SK-N-MC (cell line): ENCODE results near the gene NANP.

Experiments used
- DNase-seq: peaks from one replicate; pipeline ENCODE4 v3.0.0-alpha.2; 2011; ENCODE audit warnings: low read depth, low spot score
- H3K27ac ChIP-seq: fragments of 200-600 bp; sonication (generic); 2 replicates; pipeline ENCODE4 v1.5.1; 2016; ENCODE audit warnings: mixed run types
- H3K36me3 ChIP-seq: fragments of 200-600 bp; sonication (generic); 2 replicates; pipeline ENCODE4 v1.6.1; 2017; ENCODE audit warnings: antibody characterized with exemption, low read length, mixed read lengths; ENCODE audit not compliant: insufficient read depth
- H3K4me3 ChIP-seq: fragments of 200-600 bp; sonication (generic); 2 replicates; pipeline ENCODE4 v1.5.1; 2016
- H3K9ac ChIP-seq: fragments of 200-600 bp; sonication (generic); 2 replicates; pipeline ENCODE4 v1.8.0; 2017; ENCODE audit warnings: mixed run types, mixed read lengths; ENCODE audit not compliant: insufficient read length
- H3K9me3 ChIP-seq: fragments of 200-600 bp; sonication (generic); 2 replicates; pipeline ENCODE4 v1.6.1; 2017; ENCODE audit warnings: low read depth, mild to moderate bottlenecking, antibody characterized with exemption, low read length, moderate library complexity, mixed read lengths
- EZH2 ChIP-seq: fragments of 200-600 bp; sonication (generic); IDR thresholded peaks from one replicate; pipeline ENCODE4 v1.6.1; 2017; ENCODE audit warnings: antibody characterized with exemption
- FOXP2 ChIP-seq: optimal IDR thresholded peaks from 2 replicates; pipeline ENCODE3; 2011; ENCODE audit warnings: mild to moderate bottlenecking, moderate library complexity; ENCODE audit not compliant: insufficient read depth; ENCODE audit errors: extremely low read length, control extremely low read depth
- POLR2AphosphoS5 ChIP-seq: IDR thresholded peaks from 2 replicates; pipeline ENCODE4 v1.6.1; 2012; ENCODE audit warnings: mild to moderate bottlenecking, low read depth, low read length, borderline replicate concordance

The NANP gene

DNA sequence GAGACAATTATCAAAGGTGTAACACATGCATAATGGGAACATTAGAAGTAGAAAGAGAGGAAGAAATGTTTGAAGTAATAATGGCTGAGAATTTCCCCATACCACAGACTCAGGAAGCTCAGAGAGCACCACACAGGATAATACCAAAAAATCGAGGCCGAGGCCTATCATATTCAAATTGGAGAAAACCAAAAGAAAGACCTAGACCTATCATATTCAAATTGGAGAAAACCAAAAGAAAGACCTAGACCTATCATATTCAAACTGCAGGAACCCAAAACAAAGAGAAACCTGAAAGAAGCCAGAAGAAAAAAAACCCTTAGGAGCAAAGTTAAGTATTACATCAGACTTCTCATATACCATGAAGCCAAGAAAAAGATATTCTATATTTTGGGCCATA lies 56.5 kb downstream of the NANP start:
- Histone ChIP-seq H3K27ac (no peak overlapping the region), H3K9ac (no peak overlapping the region), H3K36me3 (peaks cover 39% of the 10 kb centered on the region; the same call in 1 of the 2 replicates), H3K9me3 (no peaks in the 10 kb centered on the region), H3K4me3 (no peak overlapping the region)
- TF ChIP-seq FOXP2 (no peak), POLR2AphosphoS5 (no peak), EZH2 (no peak)
- no peak for DNase-seq

DNA sequence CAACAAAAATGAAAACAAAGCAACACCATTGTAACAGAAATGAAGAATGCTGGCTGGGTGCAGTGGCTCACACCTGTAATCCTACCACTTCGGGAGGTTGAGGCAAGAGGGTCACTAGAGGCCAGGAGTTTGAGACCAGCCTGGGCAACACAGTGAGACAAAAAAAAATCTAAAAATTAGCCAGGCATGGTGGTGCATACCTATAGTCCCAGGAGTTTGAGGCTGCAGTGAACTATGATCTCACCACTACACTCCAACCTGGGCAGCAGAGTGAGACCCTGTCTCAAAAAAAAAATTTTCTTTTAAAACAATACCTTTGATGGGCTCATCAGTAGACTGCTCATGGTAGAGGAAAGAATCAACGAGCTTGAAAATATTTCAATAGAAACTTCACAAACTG lies 57.0 kb downstream of the NANP start:
- H3K9ac ChIP-seq: no peak overlapping the region
- H3K9me3 ChIP-seq: no peaks in the 10 kb centered on the region
- H3K27ac ChIP-seq: no peak overlapping the region
- peaks cover 39% of the 10 kb centered on the region; the same call in 1 of the 2 replicates for H3K36me3 ChIP-seq
- DNase-seq: no peak
- no peak for TF ChIP-seq FOXP2
- TF ChIP-seq EZH2: no peak
- no peak for TF ChIP-seq POLR2AphosphoS5
- no peak overlapping the region for H3K4me3 ChIP-seq

- no peaks in the 10 kb centered on the region for H3K9me3 ChIP-seq
- H3K36me3 ChIP-seq: peaks cover 33% of the 10 kb centered on the region; the same call in 1 of the 2 replicates
- H3K27ac ChIP-seq: no peak overlapping the region
- no peak overlapping the region for H3K9ac ChIP-seq
- no peak overlapping the region for H3K4me3 ChIP-seq
- TF ChIP-seq FOXP2 (no peak), EZH2 (no peak)
- no peak for DNase-seq
These were observed 58.1 kb downstream of the NANP start for GRCh38 chr20:25565578-25566157.

GRCh38 chr20:25563876-25564275 lies 59.9 kb downstream of the NANP start:
- Histone ChIP-seq H3K9me3 (no peaks in the 10 kb centered on the region), H3K27ac (no peak overlapping the region), H3K4me3 (no peak overlapping the region), H3K9ac (no peak overlapping the region), H3K36me3 (peaks cover 29% of the 10 kb centered on the region; the same call in 1 of the 2 replicates)
- TF ChIP-seq FOXP2 (no peak), EZH2 (no peak), POLR2AphosphoS5 (no peak)
- DNase-seq: no peak

DNA sequence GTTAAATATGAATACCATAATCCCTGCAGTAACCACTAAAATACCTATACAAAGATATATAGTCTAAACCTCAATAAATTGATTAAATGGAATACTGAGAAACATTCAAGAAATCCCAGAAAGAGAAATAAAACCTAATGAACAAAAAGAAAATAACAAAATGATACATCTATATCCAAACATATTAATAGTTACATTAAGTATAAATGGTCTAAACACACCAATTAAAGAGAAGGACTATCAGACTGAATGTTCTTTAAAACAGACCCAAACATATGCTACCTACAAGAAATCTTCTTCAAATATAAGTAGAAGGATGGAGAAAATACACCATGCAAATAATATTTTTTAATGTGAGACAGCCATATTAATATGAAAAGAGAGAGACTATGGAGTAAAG lies 60.5 kb downstream of the NANP start:
- Histone ChIP-seq H3K4me3 (no peak overlapping the region), H3K36me3 (peaks cover 28% of the 10 kb centered on the region; the same call in 1 of the 2 replicates), H3K27ac (no peak overlapping the region), H3K9me3 (no peaks in the 10 kb centered on the region), H3K9ac (no peak overlapping the region)
- no peak for TF ChIP-seq POLR2AphosphoS5
- TF ChIP-seq EZH2: no peak
- no peak for TF ChIP-seq FOXP2
- no peak for DNase-seq
